GM18907 (cell line): ENCODE results near the gene FAM163B.
"Not testable (repeated sequence)": the region's sequence is repeated elsewhere in the genome, so short reads cannot be mapped to it uniquely, and the experiment has no call there.

Source experiments
- ATAC-seq: cut with Tn5 transposase; IDR thresholded peaks from one replicate; pipeline ENCODE4 v1.9.1; 2021; ENCODE audit warnings: mild to moderate bottlenecking, moderate library complexity; ENCODE audit not compliant: unreplicated experiment

The FAM163B gene

DNA sequence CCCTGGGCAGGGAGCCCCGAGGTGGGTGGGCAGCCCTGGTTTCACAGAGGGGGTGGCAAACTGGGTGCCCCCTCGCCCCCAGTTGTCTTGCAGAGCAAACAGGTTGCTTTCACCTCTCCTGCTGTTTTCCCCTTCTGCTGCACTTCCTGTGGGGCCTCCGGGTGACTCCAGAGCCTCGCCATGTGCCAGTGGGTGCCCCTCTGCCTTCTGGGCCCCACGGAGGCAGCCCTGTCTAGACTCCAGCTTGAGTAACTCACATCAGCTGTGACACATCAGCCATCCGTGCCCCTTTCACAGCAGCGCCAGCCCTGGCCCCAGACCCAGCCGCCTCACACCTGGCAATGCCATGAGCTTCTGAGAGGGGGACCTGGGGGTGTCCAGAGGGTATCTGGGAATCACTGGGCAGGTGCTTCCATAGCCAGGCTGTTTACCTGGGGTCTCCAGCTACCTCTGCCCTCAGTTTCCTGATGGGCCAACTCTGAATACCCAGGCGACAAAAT is 37.7 kb downstream of the FAM163B start:
- no peak for ATAC-seq

DNA sequence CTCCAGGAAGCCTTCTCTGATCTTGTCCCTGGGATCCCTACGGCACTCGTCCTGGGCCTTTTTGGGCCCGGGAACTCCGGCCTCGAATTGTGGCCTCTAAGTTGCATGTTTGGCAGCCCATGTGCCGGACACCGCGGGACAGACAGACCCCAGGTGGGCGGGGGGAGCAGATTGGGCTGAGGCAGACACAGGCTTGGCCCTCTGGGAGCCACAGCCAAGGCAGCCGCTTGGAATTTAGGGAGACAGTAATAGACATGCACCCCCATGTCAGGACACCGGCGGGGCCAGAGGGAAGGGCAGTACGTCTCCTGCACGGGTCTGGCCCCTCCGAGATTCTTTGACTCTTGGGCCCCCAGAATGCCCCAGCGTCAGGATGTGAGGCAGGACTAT is 38.5 kb downstream of the FAM163B start:
- no peak for ATAC-seq

DNA sequence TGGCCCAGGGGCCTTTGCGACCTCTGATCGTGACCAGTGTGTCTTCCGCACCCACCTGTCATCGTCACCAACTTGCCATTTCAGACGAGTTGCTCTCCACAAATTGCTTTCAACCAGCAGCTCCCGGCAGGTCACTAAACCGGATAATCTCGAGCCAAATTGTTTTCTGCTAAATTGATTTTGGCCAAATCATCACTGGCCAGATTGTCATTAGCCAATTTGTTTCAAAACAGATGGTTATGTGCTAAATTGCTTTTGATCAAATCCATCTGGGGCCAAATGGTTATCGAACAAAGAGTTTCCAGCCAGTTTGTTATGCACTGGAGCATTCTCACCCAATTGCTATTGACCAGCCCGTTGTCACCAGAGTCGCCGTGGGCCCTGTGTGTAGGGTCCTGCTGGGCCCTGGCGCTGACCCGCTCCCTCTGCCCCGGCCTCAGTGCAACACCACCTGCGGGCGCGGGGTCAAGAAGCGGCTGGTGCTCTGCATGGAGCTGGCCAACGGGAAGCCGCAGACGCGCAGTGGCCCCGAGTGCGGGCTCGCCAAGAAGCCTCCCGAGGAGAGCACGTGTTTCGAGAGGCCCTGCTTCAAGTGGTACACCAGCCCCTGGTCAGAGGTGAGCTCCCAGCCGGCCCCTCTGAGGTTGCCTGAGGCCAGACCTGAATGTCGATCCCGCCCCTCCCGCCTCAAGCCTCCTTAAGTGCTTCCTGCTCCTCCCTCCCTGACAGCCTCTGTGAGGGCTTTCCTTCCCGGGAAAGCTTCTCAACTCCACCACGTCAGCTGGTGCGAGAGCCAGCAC is 39.1 kb downstream of the FAM163B start:
- no peak for ATAC-seq

DNA sequence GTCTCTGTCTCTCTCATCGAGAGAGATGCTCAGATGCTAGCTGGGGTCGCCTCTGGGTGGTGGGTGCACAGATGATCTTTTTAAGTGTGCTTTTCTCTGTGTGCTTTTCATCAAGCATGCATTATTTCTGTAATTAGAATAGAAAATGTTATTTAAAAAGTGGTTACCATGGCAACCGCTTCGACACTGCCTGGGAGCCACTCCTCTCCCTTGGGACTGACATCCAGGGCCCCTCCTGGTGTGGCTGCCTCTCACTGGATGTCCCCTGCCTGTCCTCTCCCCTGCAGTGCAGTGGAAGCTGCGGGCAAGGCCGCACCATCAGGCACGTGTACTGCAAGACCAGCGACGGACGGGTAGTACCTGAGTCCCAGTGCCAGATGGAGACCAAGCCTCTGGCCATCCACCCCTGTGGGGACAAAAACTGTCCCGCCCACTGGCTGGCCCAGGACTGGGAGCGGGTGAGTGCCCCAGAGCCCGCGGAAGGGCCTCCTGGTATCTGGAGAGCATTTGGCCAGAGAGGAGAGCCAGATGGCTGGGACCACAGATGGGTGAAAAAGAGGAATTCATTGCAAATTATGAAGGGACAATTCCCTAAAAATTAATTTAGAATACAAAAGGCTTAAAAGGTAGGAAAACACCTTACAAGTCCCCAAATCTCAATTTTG is 39.9 kb downstream of the FAM163B start:
- ATAC-seq: no peak

DNA sequence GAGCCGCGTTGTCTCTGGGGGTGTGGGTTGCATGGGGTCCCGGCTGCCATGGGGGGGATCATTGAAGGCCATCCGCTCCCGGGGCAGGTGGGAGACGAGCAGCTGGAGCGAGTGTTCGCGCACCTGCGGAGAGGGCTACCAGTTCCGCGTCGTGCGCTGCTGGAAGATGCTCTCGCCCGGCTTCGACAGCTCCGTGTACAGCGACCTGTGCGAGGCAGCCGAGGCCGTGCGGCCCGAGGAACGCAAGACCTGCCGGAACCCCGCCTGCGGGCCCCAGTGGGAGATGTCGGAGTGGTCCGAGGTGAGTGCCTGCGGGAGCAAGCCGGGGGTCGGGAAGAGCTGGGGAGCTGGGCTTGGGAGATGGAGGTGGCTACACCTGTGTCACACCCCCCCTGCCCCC is 41.0 kb downstream of the FAM163B start:
- no peak for ATAC-seq

DNA sequence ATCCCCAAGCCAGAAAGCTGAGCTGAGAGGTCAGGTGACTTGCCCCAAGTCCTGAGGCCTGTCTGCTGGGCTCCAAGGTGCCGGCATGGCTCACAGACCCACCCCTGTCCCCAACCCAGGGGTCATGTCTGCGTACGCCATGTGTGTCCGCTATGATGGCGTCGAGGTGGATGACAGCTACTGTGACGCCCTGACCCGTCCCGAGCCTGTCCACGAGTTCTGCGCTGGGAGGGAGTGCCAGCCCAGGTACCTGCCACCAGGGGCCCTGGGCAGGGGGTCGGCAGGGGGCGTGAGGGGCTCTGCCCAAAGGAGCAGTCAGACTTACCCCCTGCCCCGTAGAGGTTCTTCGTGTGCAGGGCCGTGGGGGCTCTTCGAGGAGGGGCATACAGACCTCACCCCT is 42.4 kb downstream of the FAM163B start:
- no peak for ATAC-seq

DNA sequence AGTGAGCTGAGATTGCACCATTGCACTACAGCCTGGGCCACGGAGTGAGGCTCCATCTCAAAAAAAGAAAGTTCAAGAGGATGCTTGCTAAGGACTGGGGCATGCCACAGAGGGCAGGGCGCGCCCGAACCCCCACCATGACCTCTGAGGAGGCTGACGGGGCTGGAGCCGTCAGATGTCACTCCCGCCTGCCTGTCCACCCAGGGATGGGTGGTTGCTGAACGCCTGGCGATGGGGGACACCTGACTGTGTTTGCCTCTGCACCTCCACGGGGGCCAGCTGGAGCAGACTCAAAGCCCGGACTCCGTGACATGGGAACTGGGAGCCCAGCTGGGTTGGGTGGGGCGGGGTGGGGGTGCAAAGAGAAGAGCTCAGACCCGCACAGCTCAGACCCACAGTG is 42.8 kb downstream of the FAM163B start:
- no peak for ATAC-seq

DNA sequence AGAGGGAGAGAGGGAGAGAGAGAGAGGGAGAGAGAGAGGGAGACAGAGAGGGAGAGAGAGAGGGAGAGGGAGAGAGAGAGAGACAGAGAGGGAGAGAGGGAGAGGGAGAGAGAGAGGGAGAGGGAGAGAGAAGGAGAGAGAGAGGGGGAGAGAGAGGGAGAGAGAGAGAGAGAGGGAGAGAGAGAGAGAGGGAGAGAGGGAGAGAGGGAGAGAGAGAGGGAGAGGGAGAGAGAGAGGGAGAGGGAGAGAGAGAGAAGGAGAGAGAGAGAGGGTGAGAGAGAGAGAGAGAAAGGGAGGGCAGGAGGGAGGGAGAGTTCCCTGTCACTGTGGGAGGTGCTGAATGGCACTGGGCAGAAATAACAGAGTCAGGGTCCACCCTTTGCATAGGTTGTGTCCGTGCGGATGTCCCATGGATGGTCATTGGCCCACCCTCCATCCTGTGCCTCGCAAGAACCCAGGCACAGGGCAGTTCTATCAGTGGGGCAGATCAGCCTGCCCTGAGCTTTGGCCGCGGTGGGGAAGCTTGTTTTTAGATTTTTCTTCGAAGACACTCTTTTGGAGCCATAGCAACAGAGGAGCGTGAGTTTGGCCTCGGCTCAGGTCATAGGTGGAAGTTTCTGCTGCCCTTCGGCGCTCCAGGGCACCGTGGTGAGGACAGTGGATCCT is 44.6 kb downstream of the FAM163B start:
- ATAC-seq: no peak

DNA sequence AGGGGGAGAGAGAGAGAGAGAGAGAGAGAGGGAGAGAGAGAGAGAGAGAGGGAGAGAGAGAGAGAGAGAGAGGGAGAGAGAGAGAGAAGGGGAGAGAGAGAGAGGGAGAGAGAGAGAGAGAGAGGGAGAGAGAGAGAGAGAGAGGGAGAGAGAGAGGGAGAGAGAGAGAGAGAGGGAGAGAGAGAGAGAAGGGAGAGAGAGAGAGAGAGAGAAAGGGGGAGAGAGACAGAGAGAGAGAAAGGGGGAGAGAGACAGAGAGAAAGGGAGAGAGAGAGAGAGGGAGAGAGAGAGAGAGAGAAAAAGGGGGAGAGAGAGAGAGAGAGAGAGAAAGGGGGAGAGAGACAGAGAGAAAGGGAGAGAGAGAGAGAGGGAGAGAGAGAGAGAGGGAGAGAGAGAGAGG is 45.4 kb downstream of the FAM163B start:
- ATAC-seq: not testable (repeated sequence)

DNA sequence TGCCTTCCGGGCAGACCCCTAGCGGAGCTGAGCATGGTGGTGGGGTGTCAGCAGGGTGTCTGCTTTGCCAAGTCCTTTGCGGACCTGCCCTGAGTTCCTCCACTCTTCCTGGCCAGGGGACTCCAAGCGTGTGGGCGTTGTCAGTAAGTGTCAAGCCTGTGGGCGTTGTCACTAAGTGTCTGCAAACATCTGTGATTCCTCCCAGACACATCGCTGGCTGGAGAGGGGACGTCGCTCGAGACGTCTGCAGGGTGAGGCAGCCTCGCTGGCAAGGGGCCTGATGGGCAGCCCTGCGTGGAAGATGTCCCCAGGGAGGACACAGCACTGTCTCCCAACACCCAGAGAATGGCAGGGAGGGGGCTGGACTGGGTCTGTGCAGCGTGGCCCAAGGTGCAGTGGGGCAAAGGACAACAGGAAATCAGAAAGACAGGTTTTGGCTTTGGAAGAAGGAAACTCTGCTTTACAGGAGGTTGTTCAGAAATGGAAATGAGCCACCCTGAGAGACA is 45.8 kb downstream of the FAM163B start:
- ATAC-seq: no peak

DNA sequence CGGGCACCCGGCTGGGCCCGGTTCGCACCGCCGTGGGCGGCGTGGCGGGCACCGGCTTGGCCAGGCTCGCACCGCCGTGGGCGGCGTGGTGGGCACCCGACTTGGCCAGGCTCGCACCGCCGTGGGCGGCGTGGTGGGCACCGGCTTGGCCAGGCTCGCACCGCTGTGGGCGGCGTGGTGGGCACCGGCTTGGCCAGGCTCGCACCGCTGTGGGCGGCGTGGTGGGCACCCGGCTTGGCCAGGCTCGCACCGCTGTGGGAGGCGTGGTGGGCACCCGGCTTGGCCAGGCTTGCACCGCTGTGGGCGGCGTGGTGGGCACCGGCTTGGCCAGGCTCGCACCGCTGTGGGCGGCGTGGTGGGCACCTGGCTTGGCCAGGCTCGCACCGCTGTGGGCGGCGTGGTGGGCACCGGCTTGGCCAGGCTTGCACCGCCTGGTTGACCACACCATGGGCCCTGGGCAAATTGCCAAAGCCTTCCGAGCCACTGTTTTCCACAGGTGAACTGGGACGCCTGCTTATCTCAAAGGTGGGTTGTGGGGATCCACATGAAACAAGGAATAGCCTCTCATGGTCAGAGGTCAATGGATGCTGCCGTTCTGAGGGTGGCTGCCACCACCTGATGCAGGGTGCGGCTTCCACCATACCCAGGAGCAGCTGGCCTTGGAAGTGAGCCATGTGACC is 46.4 kb downstream of the FAM163B start:
- ATAC-seq: no peak

DNA sequence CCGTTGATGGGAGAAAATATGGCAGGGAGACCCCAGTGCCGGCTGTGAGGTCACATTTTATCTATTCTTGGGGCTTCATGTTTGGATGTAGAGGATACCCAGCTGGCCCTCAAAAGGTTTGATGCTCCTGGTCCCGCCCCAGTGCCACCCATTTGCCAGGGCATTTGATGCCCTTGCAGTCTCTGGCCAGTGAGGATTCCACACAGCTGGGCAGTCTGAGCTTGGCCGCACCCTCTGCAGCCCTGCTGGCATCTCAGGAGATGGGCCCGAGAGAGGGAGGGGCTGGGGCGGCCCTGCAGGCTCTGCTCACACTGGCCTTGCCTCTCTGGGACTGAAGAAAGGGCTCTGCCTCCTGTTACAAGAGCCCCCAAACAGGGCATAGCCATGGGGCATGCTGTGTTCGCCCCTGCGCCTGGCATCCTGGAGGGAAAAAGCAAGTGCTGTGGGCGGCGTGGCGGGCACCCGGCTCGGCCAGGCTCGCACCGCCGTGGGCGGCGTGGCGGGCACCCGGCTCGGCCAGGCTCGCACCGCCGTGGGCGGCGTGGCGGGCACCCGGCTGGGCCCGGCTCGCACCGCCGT is 47.1 kb downstream of the FAM163B start:
- ATAC-seq: no peak

DNA sequence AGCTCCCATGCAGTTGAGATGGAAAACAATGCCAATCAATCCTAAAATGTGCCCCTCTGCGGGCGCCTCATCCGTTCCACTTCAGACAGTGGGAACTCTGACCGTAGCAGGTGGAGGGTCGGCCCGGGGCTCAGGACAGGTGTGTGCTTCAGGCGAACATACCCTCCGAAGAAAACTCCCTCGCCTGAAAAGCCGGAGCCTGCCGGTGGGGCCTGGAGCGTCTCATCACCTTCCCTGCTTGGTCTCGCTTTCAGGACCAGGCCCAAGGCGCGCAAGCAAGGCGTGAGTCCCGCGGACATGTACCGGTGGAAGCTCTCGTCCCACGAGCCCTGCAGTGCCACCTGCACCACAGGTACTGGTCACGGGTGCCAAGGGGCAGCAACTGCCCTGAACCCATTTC is 48.2 kb downstream of the FAM163B start:
- ATAC-seq: no peak

DNA sequence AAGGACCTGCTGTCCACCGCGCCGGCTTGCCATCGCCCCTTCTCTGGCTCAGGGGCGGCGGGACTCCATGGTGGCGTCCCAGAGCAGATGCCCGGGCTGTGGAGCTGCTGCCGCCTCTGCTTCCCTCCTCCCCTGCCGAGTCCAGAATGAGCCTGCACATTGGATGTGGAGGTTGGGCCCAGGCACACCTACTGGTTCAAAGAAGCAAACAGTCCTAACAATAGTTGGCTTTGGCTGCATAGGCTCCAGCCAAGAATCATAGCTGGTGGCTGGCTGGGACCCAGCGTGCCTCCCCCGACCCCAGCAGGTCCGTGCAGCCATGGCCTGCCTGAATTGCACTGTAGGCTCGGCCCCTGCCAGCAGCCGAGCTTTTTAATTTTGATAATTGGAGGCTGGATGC is 48.9 kb downstream of the FAM163B start:
- ATAC-seq: no peak

DNA sequence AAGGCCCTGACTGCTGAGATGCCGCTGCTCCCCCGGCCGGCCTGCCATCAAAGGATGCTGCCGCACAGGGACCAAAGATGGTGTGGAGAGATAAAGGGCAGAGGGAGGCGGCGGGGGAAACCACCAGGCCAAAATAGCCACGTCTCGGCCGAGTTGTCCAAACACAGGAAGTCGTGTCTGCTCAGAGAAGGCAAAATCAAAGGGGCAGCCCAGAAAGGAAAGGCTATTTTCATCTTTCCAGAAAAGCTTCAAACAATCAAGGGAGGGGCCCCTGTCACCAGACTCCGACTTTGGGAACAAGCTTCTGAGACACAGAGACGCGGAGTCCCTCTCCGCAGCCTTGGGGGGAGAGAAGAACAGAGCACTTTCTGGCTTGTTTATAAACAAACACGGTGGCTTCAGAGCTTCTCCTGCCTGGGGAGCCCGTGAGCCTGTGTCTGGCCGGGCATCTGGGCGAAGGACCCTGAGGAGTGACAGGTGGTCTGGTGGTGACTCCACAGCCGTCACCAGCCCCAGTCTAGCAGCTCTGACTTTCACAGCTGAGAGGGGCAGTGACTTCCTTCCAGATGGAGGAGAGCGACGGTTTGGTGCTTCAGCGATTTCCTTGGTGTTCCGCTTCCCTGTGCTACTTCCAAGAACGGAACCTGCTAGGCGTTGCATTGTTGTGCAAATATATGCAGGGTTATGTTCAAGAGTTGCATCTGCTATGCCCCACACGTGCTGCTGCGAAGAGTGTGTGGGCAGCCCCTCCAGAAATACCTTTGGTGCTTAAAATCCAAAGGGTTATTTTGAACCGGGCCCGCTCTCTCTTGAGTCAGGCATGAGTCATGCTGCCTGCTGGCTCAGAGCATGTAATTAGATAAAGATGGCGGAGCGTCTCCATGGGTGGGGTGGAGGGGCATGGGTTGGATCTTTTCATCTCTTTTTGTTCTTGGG is 50.7 kb downstream of the FAM163B start:
- no peak for ATAC-seq

DNA sequence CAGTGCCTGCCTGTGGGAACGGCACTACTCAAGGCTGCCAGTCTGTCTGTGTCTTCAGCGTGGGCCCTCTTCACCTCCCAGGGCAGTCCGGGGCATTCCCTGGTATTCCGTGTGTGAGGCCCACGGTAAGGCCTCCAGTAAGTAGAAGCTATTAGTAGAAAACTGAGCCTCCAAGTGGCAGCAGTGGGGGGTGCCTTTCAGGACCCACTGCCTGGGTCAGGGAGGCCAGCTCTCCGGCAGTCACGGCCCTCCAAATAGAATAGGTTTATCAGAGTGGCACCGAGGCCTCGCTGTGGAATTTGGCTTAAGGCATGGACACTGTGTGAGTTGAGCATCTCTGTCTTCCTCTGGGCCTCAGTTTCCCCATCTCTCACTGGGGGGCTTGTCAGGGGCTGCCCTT is 51.6 kb downstream of the FAM163B start:
- ATAC-seq: no peak

DNA sequence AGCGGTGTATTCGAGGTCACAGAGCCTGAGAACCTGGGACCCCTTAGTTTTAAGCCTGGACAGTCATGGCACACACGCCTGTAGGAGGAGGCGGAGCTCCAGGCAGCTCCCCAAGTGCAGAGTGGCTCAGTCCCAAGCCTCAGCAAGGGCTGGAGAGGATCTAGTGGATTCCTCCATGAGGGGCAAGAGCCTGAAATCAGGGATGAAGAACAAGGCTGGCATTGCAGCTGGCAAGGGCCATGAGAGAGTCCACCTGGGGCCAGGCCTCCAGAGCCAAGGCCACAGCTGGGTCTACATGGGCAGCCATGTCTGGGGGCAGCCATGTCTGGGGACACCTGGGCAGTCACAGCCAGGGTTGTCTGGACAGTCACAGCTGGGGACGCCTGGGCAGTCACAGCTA is 52.8 kb downstream of the FAM163B start:
- no peak for ATAC-seq

DNA sequence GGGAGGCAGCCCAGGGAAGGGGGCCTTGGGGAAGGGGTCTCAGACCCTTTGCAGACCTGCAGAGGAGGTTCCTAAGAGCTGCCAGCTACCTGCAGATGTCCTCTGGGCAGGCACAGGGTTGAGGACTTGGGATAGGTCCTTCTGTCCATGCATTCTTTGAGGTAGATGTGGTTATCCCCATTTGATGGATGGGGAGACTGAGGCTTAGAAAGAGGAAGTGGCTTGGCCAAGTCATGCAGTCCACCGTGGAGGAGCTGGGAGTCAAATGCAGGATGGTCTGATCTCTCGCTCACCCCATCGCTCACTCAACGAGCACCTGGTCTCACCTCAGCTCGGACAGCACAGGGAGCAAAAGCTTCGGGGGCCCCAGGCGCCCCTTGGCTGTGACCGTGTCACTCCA is 54.5 kb downstream of the FAM163B start:
- ATAC-seq: no peak

DNA sequence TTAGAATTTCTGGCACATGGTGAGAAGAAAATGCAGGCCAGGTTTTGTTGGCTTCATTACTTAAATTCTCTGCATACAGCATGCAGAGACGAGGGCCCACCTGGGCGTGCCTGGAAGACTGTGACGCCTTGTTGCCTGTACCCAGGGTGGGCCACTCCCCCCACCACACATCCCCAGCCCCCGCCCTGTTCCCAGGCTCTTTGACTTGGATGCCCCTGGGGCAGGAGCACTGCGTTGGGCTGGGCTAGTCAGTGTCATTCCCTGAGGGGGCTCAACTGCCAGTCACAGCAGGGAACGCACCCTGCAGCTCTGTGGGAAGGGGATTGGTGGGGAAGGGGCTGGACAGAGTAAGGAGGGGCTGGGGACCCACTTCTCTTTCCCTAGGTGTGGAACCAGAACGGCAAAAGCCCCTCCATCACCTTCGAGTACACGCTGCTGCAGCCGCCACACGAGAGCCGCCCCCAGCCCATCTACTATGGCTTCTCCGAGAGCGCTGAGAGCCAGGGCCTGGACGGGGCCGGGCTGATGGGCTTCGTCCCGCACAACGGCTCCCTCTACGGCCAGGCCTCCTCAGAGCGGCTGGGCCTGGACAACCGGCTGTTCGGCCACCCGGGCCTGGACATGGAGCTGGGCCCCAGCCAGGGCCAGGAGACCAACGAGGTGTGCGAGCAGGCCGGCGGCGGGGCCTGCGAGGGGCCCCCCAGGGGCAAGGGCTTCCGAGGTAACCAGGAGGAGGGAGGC is 55.0 kb downstream of the FAM163B start:
- no peak for ATAC-seq
